PC-3 (cell line): ENCODE data around the gene STAMBPL1. TPM values are rescaled to one million over a fixed set of nuclear protein-coding genes. Genes with fewer than 3 reads are reported as not detected.
"Not testable (repeated sequence)": the region's sequence is repeated elsewhere in the genome, so short reads cannot be mapped to it uniquely, and the experiment has no call there.

Source experiments
- ATAC-seq: fragments of 200-7000 bp; cut with Tn5 transposase; 2 replicates; pipeline ENCODE4 v1.9.1; 2020; ENCODE audit warnings: mild to moderate bottlenecking, moderate library complexity
- BruUV-seq: library from RNA; stranded (reverse); fragments of 400-500 nt; replicated peaks from 2 replicates; lab custom pipeline; 2021; lab: Mats Ljungman, UMichigan
- CTCF ChIA-PET: fragments of 300-600 bp; sonication (Branson Sonifier 250); formaldehyde crosslinking; loops from one replicate; lab custom pipeline; 2022; ENCODE audit warnings: antibody characterized with exemption; lab: Charles Lee
- POLR2A ChIA-PET: fragments of 300-600 bp; sonication (Branson Sonifier 250); formaldehyde crosslinking; loops from one replicate; lab custom pipeline; 2022; ENCODE audit warnings: antibody characterized with exemption; ENCODE audit not compliant: unreplicated experiment; lab: Charles Lee
- DNase-seq: peaks from one replicate; pipeline ENCODE4 v3.0.0-alpha.2; 2015
- H2AFZ ChIP-seq: fragments of 300-600 bp; sonication (generic); 2 replicates; pipeline ENCODE4 v1.6.0; 2016; ENCODE audit warnings: antibody characterized with exemption, low read length
- H3F3A ChIP-seq: fragments of 300-600 bp; sonication (generic); one replicate; pipeline ENCODE4 v1.6.0; 2017; ENCODE audit warnings: antibody characterized with exemption, low read length, control low read depth, mild to moderate bottlenecking; ENCODE audit not compliant: unreplicated experiment
- H3K27ac ChIP-seq: fragments of 300-600 bp; sonication (generic); 2 replicates; pipeline ENCODE4 v1.5.1; 2016; ENCODE audit warnings: mild to moderate bottlenecking, low read length
- H3K27me3 ChIP-seq: fragments of 300-600 bp; sonication (generic); 2 replicates; pipeline ENCODE4 v1.6.1; 2016; ENCODE audit warnings: low read length, mixed read lengths
- H3K36me3 ChIP-seq: fragments of 300-600 bp; sonication (generic); 2 replicates; pipeline ENCODE4 v1.6.1; 2016; ENCODE audit warnings: low read depth, mixed run types, low read length, mixed read lengths
- H3K4me1 ChIP-seq: fragments of 300-600 bp; sonication (generic); 2 replicates; pipeline ENCODE4 v1.5.1; 2016; ENCODE audit warnings: low read length; ENCODE audit not compliant: insufficient read depth
- H3K4me2 ChIP-seq: fragments of 300-600 bp; sonication (generic); 2 replicates; pipeline ENCODE4 v1.6.0; 2016; ENCODE audit warnings: low read length
- H3K4me3 ChIP-seq: fragments of 300-600 bp; sonication (generic); 2 replicates; pipeline ENCODE4 v1.5.1; 2016; ENCODE audit warnings: mild to moderate bottlenecking, low read length, mixed read lengths
- H3K79me2 ChIP-seq: fragments of 300-600 bp; sonication (generic); 2 replicates; pipeline ENCODE4 v1.6.1; 2017; ENCODE audit warnings: low read length, mixed read lengths
- H3K9ac ChIP-seq: fragments of 300-600 bp; sonication (generic); 2 replicates; pipeline ENCODE4 v1.6.0; 2016; ENCODE audit warnings: mild to moderate bottlenecking, low read length
- H3K9me2 ChIP-seq: fragments of 300-600 bp; sonication (generic); replicated peaks from 2 replicates; pipeline ENCODE4 v1.6.1; 2016; ENCODE audit warnings: mixed run types, low read length, mixed read lengths
- H3K9me3 ChIP-seq: fragments of 300-600 bp; sonication (generic); 2 replicates; pipeline ENCODE4 v1.6.1; 2016; ENCODE audit warnings: low read length, mixed read lengths
- H4K20me1 ChIP-seq: fragments of 300-600 bp; sonication (generic); 2 replicates; pipeline ENCODE4 v1.6.1; 2016; ENCODE audit warnings: low read length, mixed read lengths
- CTCF ChIP-seq: fragments of 300-600 bp; sonication (generic); conservative IDR thresholded peaks from 2 replicates; pipeline ENCODE4 v1.5.1; 2017; ENCODE audit warnings: antibody characterized with exemption, low read depth, mild to moderate bottlenecking, low read length
- EZH2 ChIP-seq: fragments of 300-600 bp; sonication (generic); IDR thresholded peaks from one replicate; pipeline ENCODE4 v1.6.1; 2017; ENCODE audit warnings: antibody characterized with exemption, mild to moderate bottlenecking, low read length; ENCODE audit not compliant: unreplicated experiment
- EZH2phosphoT487 ChIP-seq: fragments of 300-600 bp; sonication (generic); IDR thresholded peaks from 2 replicates; pipeline ENCODE4 v1.6.1; 2018; ENCODE audit warnings: mild to moderate bottlenecking, antibody characterized with exemption, low read length, borderline replicate concordance
- intact Hi-C: fragments of 100-400 bp; cut with micrococcal nuclease; formaldehyde crosslinking; loops from 2 replicates; pipeline ENCODE4 v1.9.0; 2023
- total RNA-seq: library from RNA; depleted of rRNA; stranded (reverse); fragments of >200 nt; gene quantifications from 2 replicates; pipeline ENCODE4 v1.2.3, GENCODE V29; 2014

The STAMBPL1 gene
- total RNA-seq, 1 experiment from 2014 or later = 19.5 TPM

DNA sequence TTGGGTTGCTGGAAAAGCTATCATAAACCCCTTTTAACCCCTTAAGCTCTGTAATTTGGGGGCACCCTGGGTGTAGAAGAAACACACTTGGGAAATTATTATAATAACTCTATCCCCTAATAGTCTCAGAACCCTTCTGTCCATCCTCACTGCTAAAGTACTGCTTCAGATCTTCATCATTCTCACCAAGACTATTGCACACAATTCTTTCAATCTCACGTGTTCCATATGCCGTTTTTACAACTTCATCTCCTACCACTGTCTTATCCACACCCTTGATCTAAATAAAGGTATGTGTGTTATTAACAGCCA is 44.2 kb upstream of the STAMBPL1 start:
- H3K9me3 ChIP-seq = no peaks in the 10 kb centered on the region
- no peaks in the 10 kb centered on the region for H3K79me2 ChIP-seq
- no peaks in the 10 kb centered on the region for H3K36me3 ChIP-seq
- TF ChIP-seq EZH2phosphoT487 (no peak), CTCF (no peak), EZH2 (no peak)
- H2AFZ ChIP-seq = no peak overlapping the region
- no peak overlapping the region for H3K4me3 ChIP-seq
- CTCF ChIA-PET = interaction anchor here (0.5 to 2.6 kb wide), 6 partner anchors 13 to 97 kb away, joined by 3 to 16 read pairs (median 4); partner anchors contain the start of genes ANKRD22 and STAMBPL1
- no peaks in the 10 kb centered on the region for H4K20me1 ChIP-seq
- no peaks in the 10 kb centered on the region for H3F3A ChIP-seq
- H3K9me2 ChIP-seq = no peaks in the 10 kb centered on the region
- H3K4me2 ChIP-seq = no peak overlapping the region
- ATAC-seq (peak; percentile 17), DNase-seq (no peak)
- no TSS peak for BruUV-seq
- H3K9ac ChIP-seq = no peak overlapping the region
- POLR2A ChIA-PET = no interaction called here
- H3K27me3 ChIP-seq = no peaks in the 10 kb centered on the region
- intact Hi-C loops = loop anchor here (1.0 to 5.0 kb wide), 4 partner anchors 29 to 151 kb away; partner anchors contain the start of gene STAMBPL1
- no peaks in the 10 kb centered on the region for H3K4me1 ChIP-seq
- no peak overlapping the region for H3K27ac ChIP-seq

DNA sequence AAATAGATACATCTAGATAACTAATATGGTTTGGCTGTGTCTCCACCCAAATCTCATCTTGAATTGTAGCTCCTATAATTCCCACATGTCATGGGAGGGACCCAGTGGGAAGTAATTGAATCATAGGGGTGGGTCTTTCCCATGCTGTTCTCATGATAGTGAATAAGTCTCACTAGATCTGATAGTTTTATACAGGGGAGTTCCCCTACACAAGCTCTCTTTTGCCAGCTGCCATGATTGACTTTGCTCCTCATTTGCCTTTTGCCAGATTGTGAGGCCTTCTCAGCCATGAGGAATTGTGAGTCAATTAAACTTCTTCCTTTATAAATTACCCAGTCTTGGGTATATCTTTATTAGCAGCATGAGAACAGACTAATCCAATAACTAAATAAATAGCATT is 42.4 kb upstream of the STAMBPL1 start:
- POLR2A ChIA-PET, H3K4me3 ChIP-seq: not testable (repeated sequence)

DNA sequence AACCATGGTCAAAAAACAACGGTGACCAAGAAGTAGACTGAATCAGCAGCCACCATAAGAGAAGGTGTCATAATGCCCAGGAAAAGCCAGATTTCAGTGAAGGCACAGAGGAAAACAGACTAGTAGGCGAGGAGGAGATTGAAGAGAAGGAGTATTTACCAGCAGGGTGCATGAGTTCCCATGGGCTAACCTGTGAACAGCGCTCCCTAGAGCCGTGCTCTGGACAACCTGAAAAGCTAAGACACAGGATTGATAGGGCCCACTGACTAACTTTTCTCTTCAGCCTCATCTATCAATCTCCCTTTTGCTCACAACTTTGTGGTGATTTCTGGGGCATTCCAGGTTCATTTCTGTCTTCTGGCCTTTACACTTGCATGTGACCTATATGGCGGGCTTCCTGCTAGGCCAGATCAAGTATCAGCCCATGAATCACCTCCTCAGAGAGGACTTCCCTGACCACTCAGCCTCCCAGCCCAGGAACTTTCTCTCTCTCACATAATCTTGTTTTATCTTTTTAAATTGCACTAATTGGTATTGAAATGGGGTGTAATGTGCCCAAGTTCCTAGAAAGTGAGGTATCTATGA is 41.2 kb upstream of the STAMBPL1 start:
- H3K4me1 ChIP-seq = no peaks in the 10 kb centered on the region
- H3K9me2 ChIP-seq = no peaks in the 10 kb centered on the region
- no peaks in the 10 kb centered on the region for H3K9me3 ChIP-seq
- H3K4me2 ChIP-seq = no peak overlapping the region
- no peaks in the 10 kb centered on the region for H3F3A ChIP-seq
- no peak overlapping the region for H3K4me3 ChIP-seq
- H3K36me3 ChIP-seq = no peaks in the 10 kb centered on the region
- H3K27ac ChIP-seq = no peak overlapping the region
- CTCF ChIA-PET = no interaction called here
- POLR2A ChIA-PET = no interaction called here
- DNase-seq (no peak), ATAC-seq (no peak)
- no peaks in the 10 kb centered on the region for H3K27me3 ChIP-seq
- intact Hi-C loops = loop anchor here (5.0 kb wide), 2 partner anchors 43 to 148 kb away; partner anchors contain the start of gene STAMBPL1
- no TSS peak for BruUV-seq
- H4K20me1 ChIP-seq = no peaks in the 10 kb centered on the region
- H2AFZ ChIP-seq = no peak overlapping the region
- no peaks in the 10 kb centered on the region for H3K79me2 ChIP-seq
- TF ChIP-seq EZH2 (no peak), EZH2phosphoT487 (no peak), CTCF (no peak)
- no peak overlapping the region for H3K9ac ChIP-seq

More for the DNA sequence above, 42.4 kb upstream of the STAMBPL1 start:
- not testable (repeated sequence) for H3F3A ChIP-seq, H4K20me1 ChIP-seq, H3K27ac ChIP-seq, H3K9me2 ChIP-seq, H3K36me3 ChIP-seq, H2AFZ ChIP-seq, H3K9ac ChIP-seq, H3K79me2 ChIP-seq, H3K4me2 ChIP-seq, H3K27me3 ChIP-seq, H3K9me3 ChIP-seq, H3K4me1 ChIP-seq, DNase-seq, BruUV-seq, ATAC-seq
- CTCF ChIA-PET = interaction anchor here (2.6 kb wide), 1 partner anchor 95 kb away, joined by 16 read pairs; no protein-coding TSS in a partner anchor
- intact Hi-C loops = loop anchor here (5.0 kb wide), 2 partner anchors 45 to 150 kb away; partner anchors contain the start of gene STAMBPL1
